ENCODE data around the gene GPANK1.

The GPANK1 gene

GRCh38 chr6:31626952-31627351 lies 37.8 kb downstream of the GPANK1 start:
- no peak for DNase-seq (ENCODE audit: low read depth in 1 of 2, low spot score in 1 of 2)
- no peak for TF ChIP-seq JUND (IDR thresholded peaks at IDR 0.05; ENCODE audit: low read depth)
- in situ Hi-C loops (cut with HindIII; ENCODE audit: low pct_unique_long_range_greater_than_20kb, low sequenced_read_pairs) = no loop called here

- in situ Hi-C loops (cut with HindIII; ENCODE audit: low pct_unique_long_range_greater_than_20kb, low sequenced_read_pairs) = no loop called here
- TF ChIP-seq JUND (IDR thresholded peaks at IDR 0.05; ENCODE audit: low read depth) = no peak
- no peak for DNase-seq (ENCODE audit: low read depth in 1 of 2, low spot score in 1 of 2)
Measured at GRCh38 chr6:31624070-31624469, 40.7 kb downstream of the GPANK1 start.

GRCh38 chr6:31622684-31623091 lies 42.1 kb downstream of the GPANK1 start:
- DNase-seq (ENCODE audit: low read depth in 1 of 2, low spot score in 1 of 2) = peak; percentile 58 to 90
- no peak for TF ChIP-seq JUND (IDR thresholded peaks at IDR 0.05; ENCODE audit: low read depth)
- in situ Hi-C loops (cut with HindIII; ENCODE audit: low pct_unique_long_range_greater_than_20kb, low sequenced_read_pairs) = no loop called here

DNA sequence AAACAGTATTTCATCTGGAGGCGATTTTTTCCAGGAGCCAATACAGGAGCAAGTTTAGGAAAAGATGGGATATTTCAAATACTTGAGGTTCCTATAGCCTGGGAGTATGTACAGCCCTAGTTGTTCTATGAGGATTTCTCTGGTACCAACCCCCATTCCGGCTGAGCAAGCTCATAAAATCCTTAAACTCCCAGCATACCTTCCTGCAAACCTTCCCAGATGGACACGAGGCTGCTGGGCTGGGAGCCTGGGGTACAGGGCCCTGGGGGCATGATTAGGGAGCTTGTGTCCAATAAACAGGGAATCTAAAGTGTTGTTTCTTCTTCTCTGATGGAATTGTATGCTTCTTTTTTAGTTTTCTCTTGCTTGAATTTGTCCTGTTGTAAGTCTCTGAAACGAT lies 42.8 kb downstream of the GPANK1 start:
- peak; percentile 66 to 81 for DNase-seq (ENCODE audit: low read depth in 1 of 2, low spot score in 1 of 2)
- TF ChIP-seq JUND (IDR thresholded peaks at IDR 0.05; ENCODE audit: low read depth) = no peak
- in situ Hi-C loops (cut with HindIII; ENCODE audit: low pct_unique_long_range_greater_than_20kb, low sequenced_read_pairs) = no loop called here

- in situ Hi-C loops (cut with HindIII; ENCODE audit: low pct_unique_long_range_greater_than_20kb, low sequenced_read_pairs) = no loop called here
- TF ChIP-seq JUND (IDR thresholded peaks at IDR 0.05; ENCODE audit: low read depth) = no peak
- no peak for DNase-seq (ENCODE audit: low read depth in 1 of 2, low spot score in 1 of 2)
Measured at GRCh38 chr6:31621320-31621939, 43.4 kb downstream of the GPANK1 start.

GRCh38 chr6:31620586-31621319 lies 44.0 kb downstream of the GPANK1 start, which contains the start of gene PRRC2A:
Gene PRRC2A, plus strand, starts transcription at chr6:31620715. Its CDS starts 2,075 bp downstream, at chr6:31622790.
- in situ Hi-C loops (cut with HindIII; ENCODE audit: low pct_unique_long_range_greater_than_20kb, low sequenced_read_pairs) = no loop called here
- TF ChIP-seq JUND (IDR thresholded peaks at IDR 0.05; ENCODE audit: low read depth) = no peak
- peak in 1 of 2 experiments; percentile 52 for DNase-seq (ENCODE audit: low read depth in 1 of 2, low spot score in 1 of 2)

- DNase-seq (ENCODE audit: low read depth in 1 of 2, low spot score in 1 of 2) = peak; percentile 93 to 100
- in situ Hi-C loops (cut with HindIII; ENCODE audit: low pct_unique_long_range_greater_than_20kb, low sequenced_read_pairs) = no loop called here
- no peak for TF ChIP-seq JUND (IDR thresholded peaks at IDR 0.05; ENCODE audit: low read depth)
Measured at GRCh38 chr6:31619805-31620585, 44.8 kb downstream of the GPANK1 start.

- DNase-seq (ENCODE audit: low read depth in 1 of 2, low spot score in 1 of 2) = no peak
- TF ChIP-seq JUND (IDR thresholded peaks at IDR 0.05; ENCODE audit: low read depth) = no peak
- in situ Hi-C loops (cut with HindIII; ENCODE audit: low pct_unique_long_range_greater_than_20kb, low sequenced_read_pairs) = no loop called here
Measured at GRCh38 chr6:31617010-31617409, 47.8 kb downstream of the GPANK1 start.

GRCh38 chr6:31615748-31616147 lies 49.0 kb downstream of the GPANK1 start:
- DNase-seq (ENCODE audit: low read depth in 1 of 2, low spot score in 1 of 2) = no peak
- in situ Hi-C loops (cut with HindIII; ENCODE audit: low pct_unique_long_range_greater_than_20kb, low sequenced_read_pairs) = no loop called here
- no peak for TF ChIP-seq JUND (IDR thresholded peaks at IDR 0.05; ENCODE audit: low read depth)

DNA sequence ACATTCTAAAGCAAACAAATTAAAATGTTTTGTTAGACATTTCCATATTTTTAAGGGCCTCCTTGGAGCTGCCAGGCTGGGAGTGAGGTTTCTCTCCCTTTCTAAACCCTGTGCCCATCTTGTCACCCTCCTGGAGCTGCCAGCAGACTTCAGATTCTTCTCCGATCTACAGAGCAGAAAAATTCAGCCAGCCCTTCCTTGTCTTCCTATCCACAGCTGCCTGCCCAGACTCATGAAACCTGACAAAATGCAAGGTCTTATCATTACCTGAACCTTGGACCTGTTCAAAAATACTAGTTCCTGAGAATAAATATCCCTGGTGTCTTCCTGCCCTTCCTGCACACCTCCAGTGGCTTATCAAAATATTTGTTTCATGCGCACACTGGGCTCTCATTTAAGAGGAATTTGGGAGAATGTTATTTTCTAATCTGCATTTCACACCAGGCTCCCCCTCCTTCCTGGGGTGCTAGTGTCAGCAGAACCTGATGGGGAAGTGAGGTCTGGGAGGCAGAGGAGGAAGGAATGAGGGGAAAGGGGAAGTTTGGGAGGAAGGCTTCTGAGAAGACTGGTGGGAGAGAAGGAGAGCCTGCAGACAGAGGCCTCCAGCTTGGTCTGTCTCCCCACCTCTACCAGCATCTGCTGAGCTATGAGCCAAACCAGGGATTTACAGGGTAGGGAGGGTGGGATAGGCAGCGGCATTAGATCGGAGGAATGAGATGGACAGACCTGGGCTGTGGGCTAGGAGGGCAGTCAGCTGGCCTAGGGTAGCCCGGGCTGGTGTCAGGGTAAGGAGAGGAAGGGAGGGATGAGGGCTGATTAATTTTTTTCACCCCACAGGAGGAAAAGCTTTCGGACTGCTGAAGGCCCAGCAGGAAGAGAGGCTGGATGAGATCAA lies 49.9 kb downstream of the GPANK1 start, which contains the start of gene AIF1:
TSS of gene AIF1 (plus strand) at position 551 of the 895 bp plus-strand sequence. CDS start at position 647, 96 bp downstream.
- in situ Hi-C loops (cut with HindIII; ENCODE audit: low pct_unique_long_range_greater_than_20kb, low sequenced_read_pairs) = no loop called here
- no peak for DNase-seq (ENCODE audit: low read depth in 1 of 2, low spot score in 1 of 2)
- TF ChIP-seq JUND (IDR thresholded peaks at IDR 0.05; ENCODE audit: low read depth) = no peak

DNA sequence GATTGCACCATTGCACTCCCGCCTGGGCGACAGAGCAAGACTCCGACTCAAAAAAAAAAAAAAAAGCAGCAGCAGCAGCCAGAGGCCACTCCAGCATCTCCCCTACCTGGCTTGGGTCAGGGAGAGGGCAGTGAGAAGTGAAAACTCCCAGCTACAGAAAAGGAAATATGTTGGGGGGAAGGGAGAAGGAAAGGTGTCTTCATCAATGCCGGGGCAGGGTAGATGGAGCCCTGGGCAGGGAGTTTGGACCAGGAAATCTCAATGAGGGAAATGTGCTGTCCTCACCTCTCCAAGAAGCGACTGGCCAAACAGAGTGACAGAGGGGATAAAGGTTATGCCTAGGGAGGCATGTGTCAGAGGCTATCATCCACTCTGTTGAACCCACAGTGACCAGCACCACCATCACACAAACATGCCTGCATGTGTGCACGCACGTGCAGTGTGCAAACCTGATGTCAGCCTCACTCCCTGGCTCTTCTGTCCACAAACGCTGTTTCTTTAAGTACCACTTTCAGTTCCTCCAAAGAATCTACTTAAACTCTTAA lies 50.6 kb downstream of the GPANK1 start:
- no peak for TF ChIP-seq JUND (IDR thresholded peaks at IDR 0.05; ENCODE audit: low read depth)
- DNase-seq (ENCODE audit: low read depth in 1 of 2, low spot score in 1 of 2) = no peak
- in situ Hi-C loops (cut with HindIII; ENCODE audit: low pct_unique_long_range_greater_than_20kb, low sequenced_read_pairs) = no loop called here
